HT-29 (cell line): ENCODE data around the gene LRRC27. TPM values are rescaled to one million over a fixed set of nuclear protein-coding genes. Genes with fewer than 3 reads are reported as not detected.
A peak's percentile ranks its signal among the peaks of the same experiment; 100 is the strongest.
"Not testable (repeated sequence)": the region's sequence is repeated elsewhere in the genome, so short reads cannot be mapped to it uniquely, and the experiment has no call there.

Experiments
- DNase-seq: peaks from one replicate; pipeline ENCODE4 v3.0.0-alpha.2; 2015; ENCODE audit warnings: low spot score
- total RNA-seq: library from RNA; depleted of rRNA; stranded (reverse); fragments of >200 nt; shearing (Covaris generic); gene quantifications from 2 replicates; pipeline ENCODE4 v1.2.3, GENCODE V29; 2014

LRRC27 gene
- total RNA-seq, 1 experiment from 2014 or later = 3.3 TPM

DNA sequence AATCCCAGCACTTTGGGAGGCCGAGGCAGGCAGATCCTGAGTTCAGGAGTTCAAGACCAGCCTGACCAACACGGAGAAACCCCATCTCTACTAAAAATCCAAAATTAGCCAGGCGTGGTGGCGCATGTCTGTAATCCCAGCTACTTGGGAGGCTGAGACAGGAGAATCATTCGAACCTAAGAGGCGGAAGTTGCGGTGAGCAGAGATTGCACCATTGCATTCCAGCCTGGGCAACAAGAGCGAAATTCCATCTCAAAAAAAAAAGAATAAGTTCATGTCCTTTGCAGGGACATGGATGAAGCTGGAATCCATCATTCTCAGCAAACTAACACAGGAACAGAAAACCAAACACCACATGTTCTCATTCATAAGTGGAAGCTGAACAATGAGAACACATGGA is 17.1 kb upstream of the LRRC27 start:
- not testable (repeated sequence) for DNase-seq

DNA sequence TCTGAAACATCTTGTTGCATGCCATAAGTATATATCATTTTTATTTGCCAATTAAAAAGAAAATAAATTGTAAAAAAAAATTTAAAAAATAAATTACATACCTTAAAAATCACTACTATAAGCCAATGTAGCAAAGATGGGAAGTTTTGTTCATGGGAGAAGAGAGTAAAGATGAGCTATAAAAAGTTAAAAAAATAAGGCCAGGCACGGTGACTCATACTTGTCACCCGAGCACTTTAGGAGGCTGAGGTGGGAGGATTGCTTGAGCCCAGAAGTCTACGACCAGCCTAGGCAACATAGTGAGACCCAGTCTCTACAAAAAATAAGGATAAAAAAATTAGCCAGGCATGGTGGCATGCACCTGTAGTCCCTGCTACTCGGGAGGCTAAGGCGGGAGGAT is 15.9 kb upstream of the LRRC27 start:
- DNase-seq = no peak

DNA sequence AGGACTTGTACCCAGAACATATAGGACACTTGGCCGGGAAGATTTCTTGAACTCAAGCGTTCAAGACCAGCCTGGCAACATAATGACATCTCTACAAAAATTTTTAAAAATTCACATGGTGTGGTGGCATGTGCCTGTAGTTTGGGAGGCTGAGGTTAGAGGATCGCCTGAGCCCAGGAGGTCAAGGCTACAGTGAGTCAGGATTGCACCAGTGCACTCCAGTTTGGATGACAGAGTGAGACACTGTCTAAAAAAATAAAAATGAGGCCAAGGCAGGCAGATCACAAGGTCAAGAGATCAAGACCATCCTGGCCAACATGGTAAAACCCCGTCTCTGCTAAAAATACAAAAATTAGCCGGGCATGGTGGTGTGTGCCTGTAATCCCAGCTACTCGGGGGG is 14.5 kb upstream of the LRRC27 start:
- DNase-seq = not testable (repeated sequence)

DNA sequence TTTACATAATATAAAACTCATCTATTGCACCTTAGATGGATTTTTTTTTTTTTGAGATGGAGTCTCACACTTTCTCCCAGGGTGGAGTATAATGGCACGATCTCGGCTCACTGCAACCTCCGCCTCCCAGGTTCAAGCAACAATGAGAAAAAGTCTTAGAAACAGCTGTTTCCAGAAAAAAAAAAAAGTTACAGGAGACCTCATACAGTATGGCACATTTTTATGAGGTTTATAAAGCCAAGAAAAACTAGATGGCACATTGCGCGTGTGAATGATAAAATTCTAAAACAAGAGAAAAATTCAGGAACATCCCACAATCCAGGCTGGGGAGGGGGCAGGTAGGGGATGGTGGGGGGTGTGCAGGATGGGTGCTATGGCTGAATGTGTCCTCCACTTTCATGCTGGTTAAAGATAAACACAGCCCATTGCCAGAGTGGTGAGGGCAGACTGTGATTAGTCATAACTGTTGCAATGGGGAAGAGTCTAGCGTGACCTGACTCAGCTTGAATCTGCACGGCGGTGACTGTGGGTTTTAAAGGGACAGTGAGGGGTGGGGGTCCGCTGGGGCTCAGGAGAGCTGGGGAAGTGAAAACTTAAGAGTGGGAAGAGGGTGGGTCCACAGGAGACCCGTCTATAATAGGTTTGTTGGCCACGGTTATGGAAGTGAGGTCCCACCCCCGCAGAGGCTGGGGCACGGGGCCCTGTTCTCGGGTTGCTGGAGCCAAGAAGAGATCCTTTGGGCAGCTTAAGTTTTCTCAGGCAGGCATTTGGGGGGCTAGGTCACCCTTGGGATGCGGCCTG is 11.9 kb upstream of the LRRC27 start:
- DNase-seq = peak; percentile 55

- no peak for DNase-seq
Measured at GRCh38 chr10:132320654-132321469, 11.1 kb upstream of the LRRC27 start.

GRCh38 chr10:132321726-132322125 is 10.3 kb upstream of the LRRC27 start:
- DNase-seq = no peak

DNA sequence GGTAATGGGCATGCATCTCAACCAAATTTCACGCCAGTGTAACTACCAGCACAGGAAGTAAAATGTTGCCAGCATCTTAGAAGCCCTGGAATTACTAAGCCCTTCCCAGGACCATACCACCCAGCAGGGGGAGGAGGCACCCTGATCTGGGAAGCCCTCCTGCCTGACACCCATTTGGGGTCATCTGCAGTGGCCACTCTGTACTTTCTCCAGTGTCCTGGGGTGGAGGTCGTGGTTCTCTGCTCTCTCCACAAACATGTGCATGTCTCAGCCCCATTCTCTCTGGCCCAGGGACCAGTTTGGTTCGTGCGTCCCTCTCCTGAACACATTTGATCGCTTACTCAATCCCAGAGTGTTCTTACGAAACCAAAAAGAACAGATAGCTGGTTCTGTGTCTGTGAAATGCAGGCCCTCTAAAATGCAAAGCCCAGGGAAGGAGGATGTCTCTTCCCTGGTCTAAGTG is 9.4 kb upstream of the LRRC27 start:
- no peak for DNase-seq

DNA sequence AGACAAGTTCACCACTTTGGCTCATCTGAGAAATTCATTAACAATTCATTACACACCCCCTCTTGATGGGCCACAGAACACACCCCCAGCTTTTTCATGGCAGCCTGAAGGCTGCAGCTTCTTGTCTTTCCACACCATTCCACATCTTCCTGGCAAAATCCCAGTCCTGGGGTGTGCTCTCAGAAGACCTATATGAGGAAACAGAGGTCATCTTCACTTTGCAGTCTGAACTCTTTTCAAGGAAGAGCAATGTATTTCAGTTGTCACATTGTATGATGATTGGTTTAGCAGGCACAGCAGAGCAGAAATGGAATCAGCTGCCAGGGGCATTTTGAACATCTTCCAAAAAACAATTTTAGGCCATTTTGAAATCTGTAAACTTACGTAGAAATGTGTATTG is 7.8 kb upstream of the LRRC27 start:
- DNase-seq = no peak

DNA sequence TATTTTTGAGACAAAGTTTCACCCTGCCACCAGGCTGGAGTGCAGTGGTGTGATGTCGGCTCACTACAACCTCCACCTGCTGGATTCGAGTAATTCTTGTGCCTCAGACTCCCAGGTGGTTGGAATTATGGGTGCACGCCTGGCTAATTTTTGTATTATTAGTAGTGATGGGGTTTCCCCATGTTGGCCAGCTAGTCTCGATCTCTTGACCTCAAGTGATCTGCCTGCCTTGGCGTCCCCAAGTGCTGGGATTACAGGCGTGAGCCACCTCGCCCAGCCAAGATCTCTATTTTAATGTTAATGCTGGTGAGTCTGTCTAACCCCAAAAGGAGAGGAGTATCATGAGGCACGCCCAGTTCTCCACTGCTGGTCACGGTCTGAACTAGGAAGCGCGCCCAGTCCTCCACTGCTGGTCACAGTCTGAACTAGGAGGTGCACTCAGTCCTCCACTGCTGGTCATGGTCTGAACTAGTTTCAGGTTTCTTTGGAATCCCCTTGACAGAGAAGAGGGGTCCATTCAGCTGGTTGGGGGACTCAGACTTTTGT is 5.6 kb upstream of the LRRC27 start:
- DNase-seq = no peak

- DNase-seq = no peak
Measured at GRCh38 chr10:132326925-132327324, 5.1 kb upstream of the LRRC27 start.

DNA sequence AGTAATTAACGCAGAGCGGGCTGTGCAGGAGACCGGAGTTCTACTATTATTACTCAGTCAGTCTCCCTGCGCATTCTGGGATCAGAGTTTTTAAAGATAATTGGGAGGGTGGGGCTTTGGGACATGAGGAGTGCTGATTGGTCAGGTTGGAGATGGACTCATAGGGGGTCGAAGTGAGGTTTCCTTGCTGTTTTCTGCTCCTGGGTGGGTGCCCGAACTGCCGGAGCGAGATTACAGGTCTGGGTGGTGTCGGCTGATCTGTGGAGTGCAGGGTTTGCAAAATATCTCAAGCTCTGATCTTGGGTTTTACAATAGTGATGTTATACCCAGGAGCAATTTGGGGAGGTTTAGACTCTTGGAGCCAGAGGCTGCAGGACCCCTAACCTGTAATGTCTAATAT is 3.9 kb upstream of the LRRC27 start:
- no peak for DNase-seq

DNA sequence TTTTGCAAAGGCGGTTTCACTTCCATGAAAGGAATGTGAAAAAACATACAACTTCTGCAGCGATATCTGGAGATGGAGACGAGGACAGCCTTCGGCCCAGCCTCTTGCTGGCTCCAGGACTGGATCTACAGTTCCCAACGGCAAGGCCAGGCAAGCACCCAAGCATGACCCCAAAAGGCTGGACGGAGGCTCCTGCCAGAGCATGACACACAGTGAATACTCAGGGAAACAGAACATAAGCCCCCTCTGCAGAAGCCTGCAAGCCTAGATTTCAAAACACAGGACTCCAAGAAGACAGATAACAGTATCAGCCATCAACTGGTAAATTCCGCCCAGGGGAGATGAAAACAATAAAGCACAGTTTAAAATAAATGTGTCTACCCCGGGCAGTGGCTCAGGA is 3.3 kb upstream of the LRRC27 start:
- no peak for DNase-seq

DNA sequence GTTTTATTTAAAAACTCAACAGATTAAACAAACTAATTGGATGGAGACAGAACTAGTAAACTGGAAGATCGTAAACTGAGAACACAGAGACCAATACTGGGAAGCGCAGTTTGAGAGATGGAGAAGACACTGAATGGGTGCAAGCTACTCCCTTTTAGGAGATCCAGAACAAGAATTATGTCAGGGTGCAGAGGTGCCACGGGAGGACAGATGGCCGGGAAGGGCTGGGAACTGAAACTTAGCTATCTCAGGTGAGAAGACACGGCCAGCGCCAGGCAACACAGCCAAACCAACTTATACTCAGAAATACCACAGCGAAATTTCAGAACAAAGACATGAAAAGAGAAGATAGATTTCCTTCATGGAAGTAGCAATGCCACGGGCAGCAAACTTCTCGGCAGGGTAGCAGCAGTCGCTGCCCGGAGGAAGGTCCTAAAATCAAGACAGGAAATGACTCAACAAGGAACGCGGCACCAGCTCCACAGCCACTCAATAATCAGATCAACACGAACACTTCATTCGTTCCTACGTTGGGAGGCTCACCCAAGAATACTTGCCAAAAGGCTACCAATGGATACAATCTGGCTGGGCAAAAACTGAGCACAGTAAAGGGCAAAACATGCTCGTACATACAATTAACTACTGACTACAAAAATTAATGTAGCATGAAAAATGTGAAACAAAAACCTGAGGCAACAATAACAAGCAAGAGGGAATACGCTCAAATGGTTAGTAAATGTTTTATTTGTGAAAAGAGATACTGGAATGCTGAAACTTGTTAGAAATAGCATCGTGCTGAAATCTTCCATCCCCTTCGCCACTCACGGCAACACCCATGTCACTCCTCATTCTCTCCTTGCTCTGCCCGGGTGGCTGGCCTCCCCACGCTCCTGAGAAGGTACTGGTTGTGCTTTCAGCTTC is 2.2 kb upstream of the LRRC27 start:
- peak; percentile 70 for DNase-seq

- no peak for DNase-seq
Measured at GRCh38 chr10:132330486-132330833, 1.5 kb upstream of the LRRC27 start.

DNA sequence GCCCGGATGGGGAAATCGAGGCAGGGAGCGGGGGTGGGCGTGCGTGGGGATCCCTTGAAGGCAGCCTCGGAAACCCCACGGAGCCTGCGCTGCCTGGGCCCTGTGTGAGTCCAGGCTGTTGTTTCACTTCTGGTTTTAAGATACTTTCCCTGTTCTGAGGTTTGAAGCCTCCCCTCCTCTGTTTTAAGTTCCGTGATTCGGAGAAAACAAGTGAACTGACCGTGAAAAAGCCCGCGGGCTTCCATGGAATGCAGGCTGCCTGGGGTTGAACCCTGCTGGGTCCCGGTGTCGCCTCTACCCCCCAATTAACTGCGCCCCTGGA is 401 bp downstream of the LRRC27 start:
- peak; percentile 30 for DNase-seq

GRCh38 chr10:132333386-132333785 is 1.4 kb downstream of the LRRC27 start:
- no peak for DNase-seq

GRCh38 chr10:132334631-132335188 is 2.7 kb downstream of the LRRC27 start:
- no peak for DNase-seq

DNA sequence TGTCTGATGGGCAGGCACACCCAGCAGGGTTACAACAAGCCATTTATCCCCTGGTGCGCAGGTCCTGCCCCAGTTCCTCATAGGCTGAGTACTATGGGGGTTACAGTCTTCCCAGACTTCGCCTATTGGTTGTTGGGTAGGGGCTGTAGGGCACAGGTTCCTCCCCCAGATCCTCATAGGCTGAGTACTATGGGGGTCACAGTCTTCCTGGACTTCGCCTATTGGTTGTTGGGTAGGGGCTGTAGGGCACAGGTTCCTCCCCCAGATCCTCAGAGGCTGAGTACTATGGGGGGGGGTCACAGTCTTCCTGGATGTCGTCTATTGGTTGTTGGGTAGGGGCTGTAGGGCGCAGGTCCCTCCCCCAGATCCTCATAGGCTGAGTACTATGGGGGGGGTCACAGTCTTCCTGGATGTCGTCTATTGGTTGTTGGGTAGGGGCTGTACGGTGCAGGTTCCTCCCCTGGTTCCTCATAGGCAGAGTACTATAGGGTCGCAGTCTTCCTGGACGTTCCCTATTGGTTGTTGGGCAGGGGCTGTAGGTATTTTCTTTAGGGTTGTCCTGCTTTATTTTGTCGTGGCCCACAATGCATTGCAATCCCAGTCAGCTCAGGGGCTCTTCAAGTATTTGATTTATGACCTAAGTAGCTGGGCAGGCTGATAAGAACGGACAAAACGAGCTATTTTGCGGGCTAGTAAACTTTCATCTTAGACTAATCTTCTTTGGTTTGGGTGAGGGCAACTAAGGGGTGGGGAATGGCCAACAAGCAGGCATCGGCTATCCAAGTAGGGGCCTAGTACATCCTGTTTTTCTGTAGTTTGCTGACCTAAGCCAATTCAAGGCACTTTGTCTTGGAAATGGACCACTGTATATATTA is 3.4 kb downstream of the LRRC27 start:
- no peak for DNase-seq

GRCh38 chr10:132336064-132336746 is 4.2 kb downstream of the LRRC27 start:
- DNase-seq = no peak

DNA sequence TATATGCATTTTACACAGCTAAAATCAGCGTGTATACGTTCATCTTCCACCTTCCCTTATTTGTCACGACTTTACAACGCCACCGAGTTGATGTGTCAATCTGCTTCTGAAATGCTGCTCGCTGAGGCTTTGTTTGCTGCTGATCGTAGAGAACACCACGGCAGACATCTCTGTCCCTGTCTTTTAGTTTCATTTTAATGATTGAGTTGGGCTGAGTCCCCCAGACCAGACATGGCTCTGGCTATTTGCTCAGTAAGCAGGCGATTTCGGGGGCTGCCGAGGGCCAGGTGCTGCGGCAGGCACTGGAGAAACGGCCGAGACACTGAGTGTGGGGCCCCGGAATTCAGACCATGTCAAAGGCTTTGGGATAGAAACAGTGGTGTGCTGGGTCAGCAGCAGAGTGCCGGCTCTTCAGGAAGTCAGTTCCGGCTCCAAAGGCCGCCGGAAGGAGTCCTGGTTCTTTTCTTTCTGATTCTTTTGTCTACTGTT is 5.0 kb downstream of the LRRC27 start:
- peak; percentile 42 for DNase-seq
